RWPE2 (cell line): ENCODE measurements around the gene CLIC1.
A peak's percentile ranks its signal among the peaks of the same experiment; 100 is the strongest.

Source experiments
- ATAC-seq: fragments of 200-7000 bp; cut with Tn5 transposase; 3 replicates; pipeline ENCODE4 v1.9.1; 2021; ENCODE audit warnings: low read depth
- DNase-seq: peaks from one replicate; pipeline ENCODE4 v3.0.0-alpha.2; 2020; ENCODE audit warnings: low spot score
- H3K27ac ChIP-seq: fragments of 450-650 bp; 2 replicates; pipeline ENCODE4 v1.5.1; 2017; ENCODE audit warnings: mild to moderate bottlenecking; ENCODE audit not compliant: poor library complexity, severe bottlenecking
- H3K27me3 ChIP-seq: fragments of 250-450 bp; sonication (Bioruptor Pico); 2 replicates; pipeline ENCODE4 v1.5.1; 2021; ENCODE audit warnings: mild to moderate bottlenecking, moderate library complexity; ENCODE audit not compliant: insufficient read depth, poor library complexity, severe bottlenecking
- H3K36me3 ChIP-seq: fragments of 250-450 bp; sonication (Bioruptor Pico); 2 replicates; pipeline ENCODE4 v1.5.1; 2020; ENCODE audit warnings: low read depth, mild to moderate bottlenecking, moderate library complexity
- H3K4me1 ChIP-seq: fragments of 250-450 bp; sonication (Bioruptor Pico); 2 replicates; pipeline ENCODE4 v1.5.1; 2021; ENCODE audit warnings: mild to moderate bottlenecking, moderate library complexity; ENCODE audit not compliant: insufficient read depth, poor library complexity, severe bottlenecking
- H3K4me3 ChIP-seq: fragments of 250-450 bp; sonication (Bioruptor Pico); 2 replicates; pipeline ENCODE4 v1.5.1; 2021; ENCODE audit warnings: mild to moderate bottlenecking, moderate library complexity; ENCODE audit not compliant: severe bottlenecking
- H3K9me3 ChIP-seq: fragments of 250-450 bp; sonication (Bioruptor Pico); 2 replicates; pipeline ENCODE4 v1.5.1; 2021; ENCODE audit warnings: mild to moderate bottlenecking, moderate library complexity; ENCODE audit not compliant: severe bottlenecking
- TF ChIP-seq, protein P1 (sequence below): fragments of 450-650 bp; IDR thresholded peaks from one replicate; pipeline ENCODE4 v1.5.1; 2017; ENCODE audit warnings: mild to moderate bottlenecking, moderate library complexity; ENCODE audit not compliant: poor library complexity, severe bottlenecking

Gene CLIC1

GRCh38 chr6:31775633-31776484, 39.5 kb upstream of the CLIC1 start:
- Histone ChIP-seq H3K27ac (peak overlapping the region; percentile 73), H3K36me3 (peaks cover 10% of the 10 kb centered on the region), H3K9me3 (no peaks in the 10 kb centered on the region), H3K4me3 (no peak overlapping the region), H3K4me1 (peaks cover 19% of the 10 kb centered on the region), H3K27me3 (no peaks in the 10 kb centered on the region)
- no peak for DNase-seq
- TF ChIP-seq, protein P1, sequence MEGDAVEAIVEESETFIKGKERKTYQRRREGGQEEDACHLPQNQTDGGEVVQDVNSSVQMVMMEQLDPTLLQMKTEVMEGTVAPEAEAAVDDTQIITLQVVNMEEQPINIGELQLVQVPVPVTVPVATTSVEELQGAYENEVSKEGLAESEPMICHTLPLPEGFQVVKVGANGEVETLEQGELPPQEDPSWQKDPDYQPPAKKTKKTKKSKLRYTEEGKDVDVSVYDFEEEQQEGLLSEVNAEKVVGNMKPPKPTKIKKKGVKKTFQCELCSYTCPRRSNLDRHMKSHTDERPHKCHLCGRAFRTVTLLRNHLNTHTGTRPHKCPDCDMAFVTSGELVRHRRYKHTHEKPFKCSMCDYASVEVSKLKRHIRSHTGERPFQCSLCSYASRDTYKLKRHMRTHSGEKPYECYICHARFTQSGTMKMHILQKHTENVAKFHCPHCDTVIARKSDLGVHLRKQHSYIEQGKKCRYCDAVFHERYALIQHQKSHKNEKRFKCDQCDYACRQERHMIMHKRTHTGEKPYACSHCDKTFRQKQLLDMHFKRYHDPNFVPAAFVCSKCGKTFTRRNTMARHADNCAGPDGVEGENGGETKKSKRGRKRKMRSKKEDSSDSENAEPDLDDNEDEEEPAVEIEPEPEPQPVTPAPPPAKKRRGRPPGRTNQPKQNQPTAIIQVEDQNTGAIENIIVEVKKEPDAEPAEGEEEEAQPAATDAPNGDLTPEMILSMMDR: no peak
- ATAC-seq: no peak

GRCh38 chr6:31775184-31775583, 38.9 kb upstream of the CLIC1 start:
- ATAC-seq (0 out of 3 replicates have a peak, but pooled peaks have one; percentile 19), DNase-seq (no peak)
- H3K4me1 ChIP-seq: peaks cover 19% of the 10 kb centered on the region
- H3K9me3 ChIP-seq: no peaks in the 10 kb centered on the region
- no peak overlapping the region for H3K4me3 ChIP-seq
- H3K27ac ChIP-seq: no peak overlapping the region
- H3K36me3 ChIP-seq: peaks cover 8% of the 10 kb centered on the region; the same call in 1 of the 2 replicates
- TF ChIP-seq, protein P1: no peak
- H3K27me3 ChIP-seq: no peaks in the 10 kb centered on the region

DNA sequence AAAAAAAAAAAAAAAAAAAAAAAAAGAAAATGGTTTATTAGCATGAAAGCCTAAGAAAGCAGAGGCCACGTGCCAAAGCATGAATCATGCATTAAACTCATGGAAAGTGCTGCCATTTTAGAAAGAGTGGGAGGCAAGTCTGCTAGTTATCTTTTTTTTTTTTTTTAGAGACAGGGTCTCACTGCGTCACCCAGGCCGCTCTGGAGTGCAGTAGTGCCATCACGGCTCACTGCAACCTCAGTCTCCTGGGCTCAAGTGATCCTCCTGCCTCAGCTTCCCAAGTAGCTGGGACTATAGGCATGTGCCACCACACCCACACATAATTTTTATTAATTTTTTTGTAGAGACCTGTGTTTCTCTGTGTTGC, 35.6 kb upstream of the CLIC1 start:
- Histone ChIP-seq H3K36me3 (no peaks in the 10 kb centered on the region), H3K27ac (no peak overlapping the region), H3K9me3 (no peaks in the 10 kb centered on the region), H3K27me3 (no peaks in the 10 kb centered on the region), H3K4me3 (no peak overlapping the region), H3K4me1 (peaks cover 16% of the 10 kb centered on the region)
- DNase-seq (no peak), ATAC-seq (no peak)
- TF ChIP-seq, protein P1: no peak

GRCh38 chr6:31770860-31771259, 34.5 kb upstream of the CLIC1 start:
- DNase-seq (no peak), ATAC-seq (no peak)
- Histone ChIP-seq H3K27ac (no peak overlapping the region), H3K4me3 (no peak overlapping the region), H3K9me3 (no peaks in the 10 kb centered on the region), H3K36me3 (no peaks in the 10 kb centered on the region), H3K27me3 (no peaks in the 10 kb centered on the region), H3K4me1 (peaks cover 7% of the 10 kb centered on the region)
- TF ChIP-seq, protein P1: no peak

GRCh38 chr6:31769684-31770371, 33.5 kb upstream of the CLIC1 start:
- H3K4me3 ChIP-seq: no peak overlapping the region
- no peaks in the 10 kb centered on the region for H3K27me3 ChIP-seq
- H3K4me1 ChIP-seq: no peaks in the 10 kb centered on the region
- TF ChIP-seq, protein P1: peak; percentile 75
- H3K9me3 ChIP-seq: no peaks in the 10 kb centered on the region
- ATAC-seq (peak; percentile 66), DNase-seq (no peak)
- H3K27ac ChIP-seq: no peak overlapping the region
- H3K36me3 ChIP-seq: no peaks in the 10 kb centered on the region
